ENCODE data around the gene MYH9. TPM values are rescaled to one million over a fixed set of nuclear protein-coding genes. Genes with fewer than 3 reads are reported as not detected.

Gene MYH9
- total RNA-seq, 4 donors from 2014 or later, result 228 to 375 (median 275) TPM

- H3K4me3 ChIP-seq (replicated peaks in 1 of 3), result no peak overlapping the region
- TF ChIP-seq CTCF (IDR thresholded peaks at IDR 0.05), result no peak
- no peak for TF ChIP-seq POLR2A (IDR thresholded peaks at IDR 0.05)
- peaks cover 90 to 100% of the 10 kb centered on the region in 2 donors for H3K4me1 ChIP-seq
- intact Hi-C loops (cut with DNase I), result no loop called here
- H3K9me3 ChIP-seq, result no peaks in the 10 kb centered on the region
- peak overlapping the region; percentile 98 to 99 (median 98) for H3K27ac ChIP-seq
- DNase-seq, result peak; percentile 83 to 85
- 23 to 35% methylated on average over 13 of the region's 13 CpGs for WGBS, 2 donors
- H3K27me3 ChIP-seq, result no peaks in the 10 kb centered on the region
- peaks cover 8 to 23% of the 10 kb centered on the region in 2 donors for H3K36me3 ChIP-seq
These were observed 55.0 kb downstream of the MYH9 start for GRCh38 chr22:36332623-36333332.

DNA sequence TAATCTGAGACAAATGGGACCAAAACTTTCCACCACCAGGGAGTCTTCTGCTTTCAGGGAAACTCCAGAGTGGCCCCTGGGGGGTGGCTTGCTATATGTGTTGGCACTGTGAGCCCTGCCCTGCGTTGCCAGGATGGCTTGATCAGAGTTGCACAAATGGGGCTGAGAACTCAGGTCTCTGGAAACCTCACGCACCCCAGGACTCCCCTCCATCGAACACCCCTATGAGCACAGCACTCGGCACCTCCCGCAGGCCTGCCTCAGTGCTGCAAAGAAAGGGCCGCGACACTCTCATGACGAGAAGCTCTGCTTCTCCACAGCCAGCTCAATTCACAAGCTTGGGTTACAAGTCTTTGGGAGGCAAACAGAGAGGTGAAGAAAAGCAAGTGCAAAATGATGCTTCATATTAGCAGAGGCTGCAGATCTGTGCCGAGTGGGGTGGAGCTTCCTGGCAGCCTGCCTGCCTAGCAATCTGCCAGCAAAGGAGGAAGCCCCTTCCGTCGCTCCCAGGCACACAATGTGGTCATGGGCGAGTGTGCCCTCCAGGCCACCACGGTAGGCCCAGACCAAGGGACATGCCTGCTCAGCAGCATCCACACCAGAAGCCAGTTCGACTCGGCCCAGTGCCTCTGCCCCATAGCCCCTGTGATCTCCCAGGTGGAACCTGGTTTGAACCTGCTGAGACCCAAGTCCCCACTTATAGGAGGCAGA, 55.7 kb downstream of the MYH9 start:
- Histone ChIP-seq H3K36me3 (peaks cover 8 to 23% of the 10 kb centered on the region in 2 donors), H3K9me3 (no peaks in the 10 kb centered on the region), H3K4me1 (peaks cover 92 to 100% of the 10 kb centered on the region in 2 donors), H3K27me3 (no peaks in the 10 kb centered on the region), H3K4me3 (replicated peaks in 1 of 3) (no peak overlapping the region), H3K27ac (peak overlapping the region; percentile 98 to 99 (median 98))
- no peak for TF ChIP-seq CTCF (IDR thresholded peaks at IDR 0.05)
- TF ChIP-seq POLR2A (IDR thresholded peaks at IDR 0.05), result no peak
- DNase-seq, result peak; percentile 77 to 82
- intact Hi-C loops (cut with DNase I), result no loop called here
- 26 to 27% methylated on average over 10 to 15 of the region's 15 CpGs for WGBS, 2 donors

DNA sequence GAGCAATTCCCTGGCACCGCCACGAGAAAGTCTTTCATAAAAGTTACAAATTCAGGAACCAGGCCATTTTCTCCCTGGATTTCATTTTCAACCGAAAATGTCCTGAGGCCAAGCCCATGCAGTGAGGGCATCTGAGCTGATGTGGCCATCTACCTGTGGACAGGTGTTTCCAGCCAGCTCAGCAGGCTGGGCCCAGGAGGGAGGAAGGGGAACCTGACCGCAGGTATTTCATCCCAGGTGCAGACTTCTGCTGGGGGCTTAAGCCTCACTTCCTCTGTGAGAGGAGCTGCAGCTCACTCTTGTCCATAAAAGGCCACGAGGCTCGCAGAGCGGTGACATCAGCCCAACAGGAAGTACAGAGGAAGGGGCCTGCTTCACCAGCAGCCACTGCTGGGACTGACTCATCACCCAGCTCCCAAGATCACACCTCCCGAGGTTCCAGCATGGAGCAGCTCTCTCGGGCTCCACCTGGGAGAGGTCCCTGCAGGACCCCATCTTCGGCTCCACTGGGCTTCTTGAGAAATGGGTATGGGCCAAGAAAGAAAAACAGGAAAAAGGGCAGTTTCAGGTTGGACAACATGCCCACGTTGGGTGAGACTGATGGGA, 56.4 kb downstream of the MYH9 start:
- Histone ChIP-seq H3K9me3 (no peaks in the 10 kb centered on the region), H3K27ac (peak overlapping the region; percentile 98 to 99 (median 98)), H3K4me1 (peaks cover 93 to 100% of the 10 kb centered on the region in 2 donors), H3K4me3 (replicated peaks in 1 of 3) (no peak overlapping the region), H3K36me3 (peaks cover 3 to 16% of the 10 kb centered on the region in 2 donors), H3K27me3 (no peaks in the 10 kb centered on the region)
- WGBS, 2 donors, result 38 to 50% methylated on average over 4 to 11 of the region's 11 CpGs
- peak; percentile 52 to 59 for DNase-seq
- intact Hi-C loops (cut with DNase I), result no loop called here
- TF ChIP-seq POLR2A (IDR thresholded peaks at IDR 0.05) (peak in 1 of 2 donors; percentile 26), CTCF (IDR thresholded peaks at IDR 0.05) (no peak)

DNA sequence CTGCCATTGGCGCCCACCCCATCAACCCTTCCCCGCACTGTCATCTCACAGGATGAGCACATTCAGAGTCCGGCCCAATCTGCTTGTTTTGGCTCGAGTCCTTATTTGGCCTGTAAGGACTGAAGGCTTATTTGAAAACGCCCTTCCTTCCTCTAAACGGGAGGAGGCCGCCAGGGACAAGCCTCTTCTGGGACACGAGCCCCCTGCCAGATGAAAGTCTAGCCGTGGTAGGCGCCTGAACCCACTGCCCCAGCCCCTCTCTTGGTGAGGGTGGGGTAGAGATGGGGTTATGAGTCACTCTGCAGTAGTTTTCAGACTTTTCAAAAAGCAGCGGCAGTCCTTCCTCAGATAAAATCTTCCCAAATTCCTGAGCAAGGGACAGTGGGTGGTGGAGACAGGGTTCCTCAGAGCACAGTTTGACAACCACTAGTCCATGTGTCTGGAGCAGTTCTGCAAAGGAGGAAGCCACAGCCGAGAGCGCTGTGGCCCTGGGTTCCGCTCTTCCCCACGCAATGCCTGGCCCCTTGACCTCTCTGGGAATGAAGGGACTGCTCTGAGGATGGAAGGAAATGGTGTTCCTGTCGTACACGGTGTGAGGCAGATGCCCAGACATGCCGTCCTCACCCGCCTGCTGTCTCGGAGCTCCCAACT, 57.0 kb downstream of the MYH9 start:
- 54 to 59% methylated on average over 16 to 20 of the region's 20 CpGs for whole genome bisulfite sequencing, 2 donors
- intact Hi-C loops (cut with DNase I), result no loop called here
- Histone ChIP-seq H3K27ac (peak overlapping the region; percentile 98 to 99 (median 98)), H3K4me3 (replicated peaks in 1 of 3) (no peak overlapping the region), H3K27me3 (no peaks in the 10 kb centered on the region), H3K4me1 (peaks cover 93 to 100% of the 10 kb centered on the region in 2 donors), H3K9me3 (no peaks in the 10 kb centered on the region), H3K36me3 (peaks cover 4 to 17% of the 10 kb centered on the region in 2 donors)
- DNase-seq, result no peak
- TF ChIP-seq CTCF (IDR thresholded peaks at IDR 0.05) (no peak), POLR2A (IDR thresholded peaks at IDR 0.05) (no peak)
